COLO829 (cell line): Measurements from ENCODE around the gene INO80D.
"Not testable (repeated sequence)": the region's sequence is repeated elsewhere in the genome, so short reads cannot be mapped to it uniquely, and the experiment has no call there.

Experiments used
- DNase-seq: peaks from one replicate; pipeline ENCODE4 v3.0.0; 2012; ENCODE audit warnings: low spot score

Gene INO80D

DNA sequence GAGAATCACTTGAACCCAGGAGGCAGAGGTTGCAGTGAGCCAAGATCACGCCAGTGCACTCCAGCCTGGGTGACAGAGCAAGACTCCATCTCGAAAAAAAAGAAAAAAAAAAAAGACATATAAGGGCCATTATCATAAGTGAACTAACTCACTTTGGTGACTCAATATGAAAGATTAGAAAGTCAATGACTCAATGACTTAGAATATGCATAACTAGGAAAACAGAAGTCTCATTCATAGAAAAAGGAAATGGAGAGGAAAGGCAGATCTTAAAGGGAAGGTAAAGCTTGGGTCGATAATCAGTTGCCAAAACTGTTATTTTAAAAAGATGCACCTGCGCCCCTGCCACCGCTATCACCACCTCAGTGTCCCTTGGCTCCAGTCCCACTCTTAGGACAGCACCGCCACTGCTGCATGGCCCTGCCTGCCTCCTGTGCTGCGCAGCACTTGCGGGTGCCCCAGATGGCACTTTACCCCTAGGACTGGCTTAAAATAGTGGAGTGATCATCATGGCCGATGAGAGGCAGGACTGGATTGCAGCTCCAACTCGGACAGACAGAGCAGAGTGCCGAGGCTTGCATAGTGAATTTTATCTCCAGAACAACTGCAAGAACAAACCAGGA is 54.7 kb downstream of the INO80D start:
- DNase-seq: peak; percentile 86

DNA sequence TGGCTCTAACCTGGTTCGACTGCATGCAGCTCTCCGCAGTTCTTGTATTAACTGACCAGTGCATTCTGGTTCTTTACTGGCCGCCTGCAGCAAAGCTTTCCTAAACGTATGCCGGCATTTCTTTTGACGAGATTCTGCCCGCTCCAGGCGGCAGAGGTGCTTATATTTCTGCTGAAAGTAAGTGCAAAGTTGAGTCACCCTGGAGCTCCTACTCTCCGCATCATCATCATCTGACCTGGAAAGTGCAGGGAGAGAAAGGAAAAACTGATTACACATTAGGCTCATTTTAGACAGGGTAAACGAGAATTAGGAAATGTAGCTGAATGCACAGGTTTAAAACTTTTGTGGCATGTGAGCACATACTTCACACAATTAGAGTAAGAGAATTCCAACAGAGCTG is 57.9 kb downstream of the INO80D start:
- no peak for DNase-seq

DNA sequence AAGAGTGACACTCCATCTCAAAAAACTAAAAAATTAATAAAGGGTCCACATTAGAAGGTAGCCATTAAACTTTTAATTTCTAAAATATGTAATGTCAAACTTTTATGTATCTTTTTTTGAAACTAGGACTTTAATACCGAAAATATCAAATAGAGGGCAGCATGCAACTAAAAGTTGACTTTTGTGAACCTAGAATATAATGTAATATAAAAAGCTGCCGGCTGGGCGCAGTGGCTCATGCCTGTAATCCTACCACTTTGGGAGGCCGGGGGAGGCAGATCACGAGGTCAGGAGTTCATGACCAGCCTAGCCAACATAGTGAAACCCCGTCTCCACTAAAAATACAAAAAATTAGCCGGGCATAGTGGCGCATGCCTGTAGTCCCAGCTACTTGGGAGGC is 62.8 kb downstream of the INO80D start:
- no peak for DNase-seq

- DNase-seq: no peak
Observed at GRCh38 chr2:206020171-206020570, 65.8 kb downstream of the INO80D start.

- DNase-seq: not testable (repeated sequence)
Observed at GRCh38 chr2:206015746-206016145, 70.2 kb downstream of the INO80D start.

DNA sequence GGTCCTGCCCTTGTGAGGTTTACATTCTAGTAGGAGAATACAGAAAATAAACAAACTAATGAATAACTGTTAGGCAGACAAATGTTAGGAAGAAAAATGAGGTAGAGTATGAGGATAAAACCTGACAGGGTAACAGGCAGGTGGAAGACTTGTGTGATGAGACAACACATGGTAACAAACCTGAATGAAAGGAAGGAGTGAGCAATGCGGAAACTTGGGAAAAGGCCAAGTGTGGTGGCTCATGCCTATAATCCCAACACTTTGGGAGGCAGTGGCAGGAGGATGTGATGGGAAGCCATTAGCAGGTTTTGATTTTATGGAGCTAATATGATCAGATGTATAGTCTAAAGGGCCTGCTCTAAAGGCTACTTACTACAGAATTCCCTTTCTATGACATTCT is 74.2 kb downstream of the INO80D start:
- no peak for DNase-seq

DNA sequence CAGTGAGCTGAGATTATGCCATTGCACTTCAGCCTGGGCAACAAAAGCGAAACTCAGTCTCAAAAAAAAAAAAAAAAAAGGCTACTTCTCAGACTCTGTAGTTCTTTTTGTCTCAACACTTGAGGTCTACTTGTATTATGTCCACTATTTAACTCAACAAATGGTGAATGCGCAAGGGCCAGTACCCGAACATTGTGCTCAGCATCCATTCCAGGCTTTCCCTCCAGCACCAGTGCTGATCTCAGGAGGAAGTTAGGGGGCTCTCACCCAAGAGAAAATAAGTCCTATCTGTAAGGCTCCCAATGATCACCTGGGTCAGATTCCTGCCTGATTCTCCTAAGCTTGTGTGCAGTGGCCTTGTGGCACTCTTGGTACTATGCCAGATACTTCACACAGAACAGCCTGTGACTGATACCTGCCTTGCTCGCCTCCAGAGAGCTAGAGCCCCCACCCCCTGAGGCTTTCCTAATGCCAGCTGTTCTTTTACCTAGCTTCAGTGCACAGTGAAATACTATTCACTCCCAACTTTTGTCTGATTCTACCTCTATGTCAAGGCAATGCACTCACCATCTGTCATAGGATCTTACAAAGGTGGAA is 74.9 kb downstream of the INO80D start:
- no peak for DNase-seq

DNA sequence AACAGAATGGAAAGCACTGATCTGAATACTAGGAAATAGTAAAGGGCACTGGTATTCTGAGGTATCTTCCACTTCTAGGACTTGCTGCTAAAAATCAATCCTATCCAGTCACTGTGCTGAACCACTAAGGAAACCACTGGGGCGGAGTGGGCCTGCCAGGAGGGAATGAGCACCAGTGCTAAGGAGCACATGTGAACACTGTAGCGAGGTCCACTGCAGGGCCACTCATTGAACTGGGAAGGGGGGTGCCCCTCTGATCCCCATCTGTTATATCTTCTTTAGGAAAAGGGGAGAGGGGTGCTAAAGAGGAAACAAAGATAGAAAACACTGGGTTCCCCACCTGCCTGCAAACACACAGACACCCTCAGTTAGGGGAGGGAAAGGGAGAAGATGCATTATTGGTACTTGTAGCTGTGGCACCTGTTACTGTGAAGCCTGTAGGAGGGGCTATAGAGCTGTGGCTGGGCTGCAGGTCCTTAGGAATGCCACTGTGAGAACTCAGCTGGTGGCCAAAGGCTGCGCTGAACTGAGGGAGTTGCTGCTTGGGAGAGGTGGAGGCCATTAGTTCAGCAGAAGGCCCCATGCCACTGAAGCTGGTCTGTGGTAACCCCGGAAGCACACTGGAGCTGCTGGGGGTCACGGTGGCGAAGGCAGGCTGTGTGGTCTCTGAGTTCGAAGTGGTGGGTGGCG is 81.8 kb downstream of the INO80D start:
- DNase-seq: no peak

GRCh38 chr2:206002440-206002839 is 83.5 kb downstream of the INO80D start:
- DNase-seq: peak; percentile 18

DNA sequence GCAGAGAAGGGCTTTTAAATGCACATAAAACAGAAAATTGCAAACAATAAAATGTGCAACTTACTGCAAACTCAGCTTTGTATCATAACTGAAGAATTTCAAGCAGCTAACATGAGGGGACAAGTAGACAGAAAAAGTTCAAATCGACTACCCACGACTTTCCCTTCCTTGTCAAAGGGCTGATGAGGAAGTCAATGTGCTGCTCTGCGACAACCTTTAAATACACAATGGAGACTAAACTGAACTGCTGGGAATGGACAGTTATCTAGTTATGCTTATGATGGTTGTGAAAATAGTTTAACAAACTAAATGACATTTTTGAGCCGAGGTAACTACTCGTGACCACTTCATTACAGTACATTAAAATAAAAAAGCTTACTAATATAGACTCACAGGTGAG is 84.1 kb downstream of the INO80D start:
- DNase-seq: no peak

DNA sequence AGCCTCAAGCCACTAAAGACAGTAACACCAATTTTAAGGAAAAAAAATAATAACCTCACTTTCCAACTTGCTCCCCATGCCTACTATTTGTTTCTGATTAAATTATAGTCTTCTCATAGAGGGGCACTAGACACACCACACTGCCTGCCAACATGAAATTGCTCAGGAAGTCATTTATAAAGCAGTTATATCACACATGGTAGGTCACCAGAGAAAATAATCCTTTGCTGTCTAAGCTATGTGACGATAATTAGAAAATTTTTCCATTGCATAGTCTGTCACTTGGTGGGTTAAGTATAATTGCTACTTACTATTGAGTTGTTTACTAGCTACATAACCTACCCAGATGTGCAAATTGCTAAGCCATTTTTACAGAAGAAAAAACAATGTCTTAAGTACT is 85.2 kb downstream of the INO80D start:
- no peak for DNase-seq

GRCh38 chr2:205998583-205998982 is 87.4 kb downstream of the INO80D start:
- no peak for DNase-seq

DNA sequence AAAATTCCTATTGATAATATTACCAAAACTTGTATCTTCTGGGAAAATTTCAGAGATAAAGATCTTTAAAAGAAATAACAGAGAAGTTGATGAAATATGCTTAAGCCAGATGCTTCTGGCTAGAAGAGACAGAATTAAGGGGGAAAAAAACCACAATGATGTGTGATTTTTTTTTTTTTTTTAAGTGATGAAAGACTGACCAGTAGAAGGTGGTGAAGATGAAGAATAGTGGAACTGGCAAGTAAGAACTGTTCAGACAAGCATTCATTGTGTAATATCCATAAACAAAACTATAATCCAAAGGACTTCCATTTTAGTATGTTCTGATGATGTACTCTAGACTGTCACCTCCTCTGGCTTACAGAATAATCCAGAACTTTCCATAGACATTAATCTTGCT is 89.8 kb downstream of the INO80D start:
- DNase-seq: no peak

DNA sequence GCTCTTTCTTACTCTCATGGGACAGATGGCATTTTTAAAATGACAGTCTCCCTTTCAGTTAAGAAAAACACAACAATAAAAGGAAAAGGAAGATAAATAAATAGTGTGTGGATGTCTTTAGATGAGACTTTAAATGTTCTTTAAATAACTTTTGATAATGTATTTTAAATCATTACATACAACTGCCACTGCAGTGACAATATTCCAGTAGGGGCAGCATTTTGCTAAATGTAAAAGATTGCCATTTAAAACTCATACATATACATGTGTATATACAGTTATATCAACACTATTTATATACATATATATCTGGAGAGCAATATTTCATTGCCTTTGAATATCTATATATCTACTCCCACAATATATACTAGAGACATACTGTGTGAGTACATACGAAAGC is 90.7 kb downstream of the INO80D start:
- DNase-seq: no peak

- no peak for DNase-seq
Observed at GRCh38 chr2:205994344-205994743, 91.6 kb downstream of the INO80D start.

GRCh38 chr2:205990104-205990503 is 95.9 kb downstream of the INO80D start:
- DNase-seq: no peak

- no peak for DNase-seq
Observed at GRCh38 chr2:205989271-205990071, 96.5 kb downstream of the INO80D start.

- DNase-seq: not testable (repeated sequence)
Observed at GRCh38 chr2:205988681-205989080, 97.3 kb downstream of the INO80D start.

DNA sequence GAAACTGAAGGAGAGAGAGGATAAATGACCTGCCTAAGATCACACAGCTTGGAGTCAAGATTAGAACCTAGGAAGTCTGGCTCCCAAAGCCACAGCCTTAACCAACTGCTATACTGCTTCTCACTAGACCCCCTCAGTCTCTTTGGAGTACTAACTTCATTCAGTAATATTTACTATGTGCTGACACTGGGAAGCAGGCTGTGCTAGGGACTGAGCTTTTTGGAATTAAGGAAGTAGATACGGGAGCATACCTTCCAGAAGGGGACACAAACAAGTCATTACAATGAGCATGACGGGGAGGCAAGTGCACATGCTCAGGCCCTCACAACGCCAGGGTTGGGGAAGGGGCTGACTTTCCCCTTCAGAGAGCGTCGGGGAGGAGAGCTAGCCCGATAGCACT is 97.7 kb downstream of the INO80D start:
- no peak for DNase-seq

GRCh38 chr2:205986334-205986733 is 99.6 kb downstream of the INO80D start:
- not testable (repeated sequence) for DNase-seq

GRCh38 chr2:205984381-205984780 is 101.6 kb downstream of the INO80D start:
- DNase-seq: no peak

GRCh38 chr2:205982776-205983327 is 103.1 kb downstream of the INO80D start:
- DNase-seq: no peak
